ENCODE data around the gene USH2A. TPM values are rescaled to one million over a fixed set of nuclear protein-coding genes. Genes with fewer than 3 reads are reported as not detected.

The USH2A gene
- total RNA-seq, 4 donors from 2014 or later = 0.03 to 0.25 TPM; not detected in 2

DNA sequence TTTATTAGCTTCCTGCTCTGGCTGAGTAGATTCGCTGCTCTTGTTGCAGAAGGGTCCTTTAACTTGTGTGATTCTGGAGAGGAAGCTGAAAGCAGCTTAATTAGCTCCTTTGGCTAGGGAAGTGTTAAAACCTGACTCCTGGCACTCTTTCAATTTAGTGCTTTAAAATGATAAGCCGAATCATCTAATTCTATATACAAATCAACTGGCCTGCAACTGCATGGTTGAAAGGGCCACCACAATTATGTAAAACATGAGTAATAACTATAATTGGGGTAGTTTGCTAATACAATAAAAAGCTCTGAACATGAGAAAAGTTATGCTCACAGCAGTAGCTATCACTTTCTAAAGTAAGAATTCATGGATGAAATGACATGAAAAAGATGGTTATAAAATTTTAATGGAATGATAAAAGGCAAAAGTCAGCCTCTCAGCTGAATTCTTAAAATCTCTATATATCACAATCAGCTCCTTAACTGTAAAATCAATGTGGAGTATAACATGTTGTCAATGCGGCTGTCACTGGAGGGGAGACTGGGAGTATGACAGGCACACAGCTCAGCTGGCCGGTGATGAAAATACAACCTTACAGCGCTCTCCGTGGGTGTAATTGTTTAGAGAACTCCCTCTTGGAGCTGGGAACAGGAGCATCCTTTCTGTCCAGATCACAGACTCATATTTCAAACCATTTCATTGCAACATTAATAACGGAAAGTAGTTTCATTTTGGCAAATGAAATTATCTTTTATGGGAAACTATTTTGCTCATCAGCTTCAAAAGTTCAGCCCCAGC is 531.8 kb downstream of the USH2A start:
- intact Hi-C loops (cut with DNase I; ENCODE audit: low total_unique reads) = no loop called here
- no peak for TF ChIP-seq CTCF (IDR thresholded peaks at IDR 0.05)
- 38 to 40% methylated on average over 7 of the region's 7 CpGs for WGBS, 2 donors
- no peak overlapping the region for H3K4me3 ChIP-seq (ENCODE audit: low read depth, poor library complexity, severe bottlenecking)
- no peak for DNase-seq (ENCODE audit: low spot score in 2 of 2)

DNA sequence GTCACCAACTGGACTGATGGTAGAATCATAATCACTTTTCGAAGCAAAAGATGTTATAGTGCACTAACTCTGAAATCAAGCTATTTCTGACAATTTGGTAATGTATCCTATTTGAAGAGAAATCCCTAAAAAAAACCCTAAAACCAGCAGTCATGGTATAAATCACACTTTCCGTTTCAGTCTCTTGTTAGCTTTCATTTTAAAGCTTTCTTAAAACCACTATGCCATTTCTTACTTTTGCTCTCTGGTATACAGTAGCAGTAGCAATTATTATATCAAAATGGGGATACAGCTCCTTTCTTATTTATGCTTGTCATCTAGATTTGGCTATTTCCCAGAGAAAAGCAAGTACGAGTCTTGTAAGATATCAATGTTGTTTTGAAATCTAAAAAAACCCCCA is 532.8 kb downstream of the USH2A start:
- no peak for DNase-seq (ENCODE audit: low spot score in 2 of 2)
- intact Hi-C loops (cut with DNase I; ENCODE audit: low total_unique reads) = no loop called here
- TF ChIP-seq CTCF (IDR thresholded peaks at IDR 0.05) (no peak), POLR2A (IDR thresholded peaks at IDR 0.05) (no peak)
- no peak overlapping the region for H3K4me3 ChIP-seq (ENCODE audit: low read depth, poor library complexity, severe bottlenecking)
- WGBS, 2 donors = 53 to 60% methylated on average over 3 of the region's 3 CpGs

DNA sequence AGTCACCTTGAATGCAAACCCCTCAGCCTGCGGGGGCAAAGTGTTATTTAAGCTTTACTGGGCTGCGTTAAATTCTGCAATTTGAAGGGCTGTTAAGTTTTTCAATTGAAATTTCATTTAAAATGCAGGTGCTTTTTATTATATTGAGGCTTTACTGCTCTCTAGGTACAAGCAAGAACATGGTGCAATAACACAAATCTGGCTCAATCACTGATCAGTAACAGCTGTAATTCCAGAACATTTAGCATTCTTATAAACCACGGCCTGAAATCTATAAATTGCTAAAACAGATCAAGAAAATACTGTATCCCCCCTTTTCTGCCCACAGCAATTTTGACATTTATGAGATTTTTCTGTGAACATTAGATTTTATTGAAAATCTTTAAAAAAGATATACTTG is 533.4 kb downstream of the USH2A start:
- 42 to 53% methylated on average over 3 of the region's 3 CpGs for WGBS, 2 donors
- H3K4me3 ChIP-seq (ENCODE audit: low read depth, poor library complexity, severe bottlenecking) = no peak overlapping the region
- TF ChIP-seq CTCF (IDR thresholded peaks at IDR 0.05) (no peak), POLR2A (IDR thresholded peaks at IDR 0.05) (no peak)
- DNase-seq (ENCODE audit: low spot score in 2 of 2) = no peak
- intact Hi-C loops (cut with DNase I; ENCODE audit: low total_unique reads) = no loop called here

- no peak for TF ChIP-seq CTCF (IDR thresholded peaks at IDR 0.05)
- no peak for TF ChIP-seq POLR2A (IDR thresholded peaks at IDR 0.05)
- 65 to 67% methylated on average over 6 of the region's 6 CpGs for WGBS, 2 donors
- intact Hi-C loops (cut with DNase I; ENCODE audit: low total_unique reads) = no loop called here
- no peak for DNase-seq (ENCODE audit: low spot score in 2 of 2)
- H3K4me3 ChIP-seq (ENCODE audit: low read depth, poor library complexity, severe bottlenecking) = no peak overlapping the region
These were observed 535.1 kb downstream of the USH2A start for GRCh38 chr1:215888159-215888558.

DNA sequence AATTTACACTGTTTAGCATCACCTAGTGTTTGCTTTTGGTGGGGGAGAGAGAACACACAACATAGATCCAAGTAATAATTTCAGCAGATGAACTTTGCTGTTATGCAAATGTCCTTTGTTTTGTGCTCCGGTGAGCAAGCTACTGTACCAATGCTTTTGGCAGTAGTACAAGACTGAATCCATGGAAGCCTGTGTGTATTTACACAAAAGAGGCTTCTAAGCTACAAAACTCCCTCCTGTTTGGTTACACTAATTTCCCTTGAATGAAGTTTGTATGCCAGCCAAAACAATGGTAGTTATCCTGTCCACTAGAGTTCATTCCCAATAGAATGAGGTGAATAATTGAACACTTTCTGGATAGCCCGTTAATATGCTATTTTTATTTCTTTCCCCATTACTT is 535.6 kb downstream of the USH2A start:
- no peak for TF ChIP-seq POLR2A (IDR thresholded peaks at IDR 0.05)
- no peak overlapping the region for H3K4me3 ChIP-seq (ENCODE audit: low read depth, poor library complexity, severe bottlenecking)
- no peak for DNase-seq (ENCODE audit: low spot score in 2 of 2)
- 63 to 65% methylated on average over 2 of the region's 2 CpGs for WGBS, 2 donors
- intact Hi-C loops (cut with DNase I; ENCODE audit: low total_unique reads) = no loop called here

DNA sequence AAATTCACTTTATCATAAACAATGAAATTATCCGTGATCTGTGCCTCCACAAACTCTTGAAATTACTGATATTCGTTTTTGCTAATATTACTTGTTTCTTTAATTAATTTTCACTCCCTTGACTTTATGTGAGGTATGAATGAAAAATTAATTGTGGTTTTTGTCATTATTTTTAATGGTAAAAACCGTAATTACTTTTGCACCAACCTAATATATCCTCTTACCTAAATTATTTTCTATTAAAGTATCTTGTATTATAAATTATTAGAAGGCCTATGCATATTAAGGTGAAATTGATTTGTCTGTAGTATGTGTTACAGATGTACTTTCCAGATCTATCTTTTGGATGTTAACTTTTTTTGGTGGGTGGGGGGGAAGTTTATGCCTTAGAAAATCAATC is 540.2 kb downstream of the USH2A start:
- H3K4me3 ChIP-seq (ENCODE audit: low read depth, poor library complexity, severe bottlenecking) = no peak overlapping the region
- intact Hi-C loops (cut with DNase I; ENCODE audit: low total_unique reads) = no loop called here
- TF ChIP-seq CTCF (IDR thresholded peaks at IDR 0.05) (no peak), POLR2A (IDR thresholded peaks at IDR 0.05) (no peak)
- no peak for DNase-seq (ENCODE audit: low spot score in 2 of 2)
- 76 to 82% methylated on average over 3 of the region's 3 CpGs for WGBS, 2 donors

Data from lower leg skin (tissue), 4 donors.